GM21717 (cell line): Measurements from ENCODE around the gene SNRNP48.

Experiments used
- ATAC-seq: cut with Tn5 transposase; IDR thresholded peaks from one replicate; pipeline ENCODE4 v1.9.1; 2021; ENCODE audit warnings: mild to moderate bottlenecking, moderate library complexity; ENCODE audit not compliant: unreplicated experiment

Gene SNRNP48

DNA sequence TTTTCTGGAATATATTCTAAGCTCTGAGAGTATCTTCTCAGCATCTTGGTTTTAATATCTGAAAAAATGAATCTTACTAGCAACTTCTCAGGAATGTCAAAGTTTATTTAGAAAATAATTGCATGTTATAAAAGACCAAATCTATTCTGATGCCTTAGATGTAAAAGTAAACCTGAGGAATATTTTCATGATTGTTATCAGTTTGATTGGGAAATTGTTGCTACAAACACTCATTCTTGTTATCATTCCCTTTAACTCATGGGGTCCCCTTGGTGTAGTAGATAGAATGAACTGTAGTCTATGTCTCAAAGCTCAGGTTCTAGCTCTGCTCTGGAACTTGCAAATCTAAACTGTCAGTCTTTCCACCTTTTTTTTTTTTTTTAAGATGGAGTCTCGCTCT, 50.0 kb downstream of the SNRNP48 start:
- no peak for ATAC-seq

DNA sequence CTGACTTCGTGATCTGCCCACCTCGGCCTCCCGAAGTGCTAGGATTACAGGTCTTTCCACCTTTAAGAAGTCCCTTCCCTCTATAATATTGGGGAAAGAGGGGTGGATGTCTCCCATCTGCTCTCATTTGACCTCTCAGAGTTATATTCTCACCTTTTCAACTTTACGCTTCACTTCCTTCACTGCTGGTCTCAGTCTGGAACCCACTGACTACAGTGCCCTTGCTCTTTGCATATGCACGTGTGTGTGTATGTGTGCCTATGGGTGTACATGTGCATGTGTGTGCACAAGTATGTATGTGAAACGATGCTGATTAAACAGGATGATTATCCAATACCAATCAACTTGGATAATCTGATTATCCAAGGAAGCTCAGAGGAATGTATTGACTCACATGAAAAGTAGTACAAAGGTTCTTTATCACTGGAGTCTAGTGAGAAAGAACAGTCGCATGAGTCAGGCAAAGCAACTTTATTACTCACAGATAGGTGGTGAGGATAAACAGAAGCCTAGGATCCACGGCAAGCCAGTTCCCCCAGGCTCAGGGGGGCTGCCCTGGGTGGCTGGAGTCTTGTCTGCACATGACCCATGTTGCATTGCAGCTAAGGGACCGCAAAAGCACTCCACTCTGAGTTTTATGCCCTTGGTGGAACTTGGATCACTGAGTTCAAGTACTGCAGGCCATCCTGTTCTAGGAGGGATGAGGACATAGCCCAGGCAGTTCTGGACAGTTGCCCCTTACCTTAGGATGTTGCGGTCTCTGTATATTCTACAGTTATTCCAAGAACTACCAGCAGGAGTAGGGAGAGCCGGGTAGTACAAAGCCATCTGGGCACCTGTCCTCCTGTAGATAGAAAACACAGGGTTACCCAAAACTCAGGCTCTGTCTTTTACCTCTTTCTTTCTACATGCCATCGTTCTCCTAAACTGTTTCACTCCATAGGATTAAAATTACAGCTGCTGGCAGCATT, 50.9 kb downstream of the SNRNP48 start:
- ATAC-seq: no peak

DNA sequence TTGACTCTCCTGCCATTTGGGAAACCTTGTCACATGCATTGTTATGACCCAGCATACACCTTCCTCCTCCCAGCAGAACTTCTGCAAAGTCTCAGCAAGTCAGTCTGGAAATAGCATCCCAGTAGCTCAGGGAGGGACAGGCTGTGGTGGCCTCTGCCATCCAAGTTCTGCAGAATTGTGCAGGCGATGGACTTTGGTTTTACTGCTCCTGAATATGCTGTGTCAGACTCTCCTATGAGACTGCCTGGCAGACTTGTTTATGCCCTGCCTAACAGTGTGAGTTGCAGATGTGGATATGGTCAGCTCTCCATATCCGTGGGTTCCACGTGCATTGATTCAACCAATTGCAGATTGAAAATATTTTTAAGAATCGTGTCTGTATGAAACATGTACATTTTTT, 52.8 kb downstream of the SNRNP48 start:
- ATAC-seq: no peak

DNA sequence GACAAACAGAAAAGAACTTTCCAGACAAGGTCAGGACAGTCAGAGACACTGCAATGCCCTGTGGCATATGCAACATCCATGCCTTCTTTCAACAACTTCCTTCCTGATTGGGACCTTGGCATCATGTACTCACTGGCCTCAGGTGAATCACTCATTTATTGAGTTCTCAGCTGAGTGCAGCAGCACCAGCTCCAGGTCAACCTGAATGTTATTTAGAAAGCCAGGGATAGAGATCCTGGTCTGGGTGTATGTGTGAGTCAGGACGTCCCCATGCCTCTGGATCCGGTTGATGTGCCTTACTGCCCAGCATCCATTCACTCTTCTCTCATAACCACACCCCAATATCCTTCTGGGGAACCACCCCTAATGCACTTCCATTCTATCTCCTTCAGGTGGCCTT, 54.4 kb downstream of the SNRNP48 start:
- no peak for ATAC-seq

DNA sequence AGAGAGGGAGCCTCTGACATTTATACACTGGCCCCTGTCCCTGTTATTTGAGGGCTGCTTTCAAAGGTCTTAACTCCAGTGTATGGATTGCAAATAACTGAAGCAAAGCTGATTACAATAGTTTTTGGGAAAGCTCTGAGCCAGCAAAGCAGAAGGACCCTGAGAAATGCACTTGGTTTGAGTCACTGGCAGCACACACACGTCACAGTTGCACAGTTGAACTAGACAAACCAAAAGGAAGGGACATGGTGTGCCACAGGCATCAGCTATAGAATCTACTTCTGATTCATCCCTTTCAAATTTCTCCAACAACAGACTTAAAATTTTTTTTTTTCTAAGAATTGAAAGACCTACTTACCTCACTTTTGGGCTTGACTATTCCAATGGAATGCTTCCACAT, 56.4 kb downstream of the SNRNP48 start:
- ATAC-seq: no peak

- no peak for ATAC-seq
These were observed 57.5 kb downstream of the SNRNP48 start for GRCh38 chr6:7647504-7647903.

- ATAC-seq: no peak
These were observed 59.2 kb downstream of the SNRNP48 start for GRCh38 chr6:7649037-7649810.

GRCh38 chr6:7650878-7651277, 60.9 kb downstream of the SNRNP48 start:
- no peak for ATAC-seq

- ATAC-seq: no peak
These were observed 63.0 kb downstream of the SNRNP48 start for GRCh38 chr6:7652957-7653356.

- ATAC-seq: no peak
These were observed 66.4 kb downstream of the SNRNP48 start for GRCh38 chr6:7656355-7656754.

GRCh38 chr6:7658543-7658942, 68.5 kb downstream of the SNRNP48 start:
- ATAC-seq: no peak

DNA sequence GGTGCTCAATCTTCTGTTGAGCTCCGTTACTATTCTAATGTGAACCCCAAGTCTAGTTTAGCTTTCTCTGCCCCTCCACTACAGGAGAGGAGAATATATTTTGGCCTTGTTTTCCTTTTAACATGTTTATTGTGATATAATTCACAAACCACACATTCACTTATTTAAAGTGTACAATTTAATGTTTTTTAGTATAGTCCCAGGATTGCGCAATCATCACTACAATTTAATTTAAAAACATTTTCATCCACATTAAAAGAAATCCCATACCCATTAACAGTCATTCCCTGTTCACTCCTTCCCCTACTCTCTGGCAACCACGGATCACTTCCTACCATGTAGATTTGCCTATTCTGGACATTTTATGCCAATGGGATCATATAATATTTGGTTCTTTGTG, 71.4 kb downstream of the SNRNP48 start:
- ATAC-seq: no peak
